ENCODE data around the gene ANKRD45.
"Not testable (repeated sequence)": the region's sequence is repeated elsewhere in the genome, so short reads cannot be mapped to it uniquely, and the experiment has no call there.

The ANKRD45 gene, protein sequence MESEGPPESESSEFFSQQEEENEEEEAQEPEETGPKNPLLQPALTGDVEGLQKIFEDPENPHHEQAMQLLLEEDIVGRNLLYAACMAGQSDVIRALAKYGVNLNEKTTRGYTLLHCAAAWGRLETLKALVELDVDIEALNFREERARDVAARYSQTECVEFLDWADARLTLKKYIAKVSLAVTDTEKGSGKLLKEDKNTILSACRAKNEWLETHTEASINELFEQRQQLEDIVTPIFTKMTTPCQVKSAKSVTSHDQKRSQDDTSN

DNA sequence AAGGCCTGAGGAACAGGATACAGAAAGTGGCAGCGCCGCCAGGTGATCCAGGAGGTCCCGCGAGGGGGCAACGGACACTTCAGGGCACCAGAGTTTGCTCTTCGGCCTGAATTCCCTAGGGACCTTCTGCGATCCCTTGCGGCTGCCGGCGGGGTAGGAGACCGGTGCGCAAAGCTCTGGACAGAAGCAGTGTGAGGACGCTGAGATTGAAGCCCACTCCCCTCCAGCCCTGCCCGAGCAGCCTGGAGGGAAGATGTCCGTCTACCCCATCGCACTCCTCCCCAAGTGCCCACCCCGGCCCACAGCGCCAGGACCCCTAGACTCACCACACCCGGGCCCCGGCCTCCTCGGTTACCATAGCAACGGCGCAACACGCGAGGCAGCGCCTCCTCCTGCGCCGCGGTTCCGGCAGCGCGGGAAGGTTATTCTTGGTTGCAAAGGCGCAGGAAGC lies at the start of gene ANKRD45:
ANKRD45 (minus strand) TSS at position 361 of the 451 bp plus-strand sequence. CDS start 10,433 bp downstream, outside the sequence.
- peaks cover 10% of the 10 kb centered on the region for H3K27me3 ChIP-seq (ENCODE audit: insufficient read depth, low read length)
- no peaks in the 10 kb centered on the region for H3K36me3 ChIP-seq (ENCODE audit: insufficient read depth, low read depth, low read length)
- H3K9me3 ChIP-seq (ENCODE audit: insufficient read depth, low read depth, low read length) = no peaks in the 10 kb centered on the region
- peaks cover 9% of the 10 kb centered on the region; the same call in 1 of the 2 replicates for H3K4me1 ChIP-seq (ENCODE audit: insufficient read depth, low read length)
- peak within 1 kb of the TSS; percentile 81 for H3K4me3 ChIP-seq (ENCODE audit: low read length)
- H3K9ac ChIP-seq (ENCODE audit: low read depth, low read length) = peak within 1 kb of the TSS; percentile 69
- H3K27ac ChIP-seq (ENCODE audit: low read length) = no peak within 1 kb of the TSS

DNA sequence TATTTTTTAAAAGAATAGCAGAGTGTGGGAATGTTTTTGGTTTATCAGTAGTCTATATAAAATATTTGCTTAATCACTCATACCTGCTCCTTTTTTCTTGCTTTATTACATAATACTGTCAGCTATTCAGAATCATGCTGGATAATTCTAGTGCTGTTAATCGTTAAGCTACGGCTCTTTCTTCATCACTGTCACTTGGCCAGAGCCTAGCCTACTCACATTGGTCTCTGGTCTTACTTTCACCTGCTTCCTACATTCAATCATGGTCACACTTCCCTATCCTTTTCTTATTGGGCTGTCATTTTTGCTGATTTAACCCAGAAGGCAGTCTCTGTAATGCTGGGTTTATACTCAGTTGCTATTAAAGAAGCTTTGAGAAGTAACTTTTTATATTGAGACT lies 47.6 kb upstream of the ANKRD45 start:
- Histone ChIP-seq H3K27me3 (ENCODE audit: insufficient read depth, low read length) (peaks cover 17% of the 10 kb centered on the region), H3K4me3 (ENCODE audit: low read length) (no peak overlapping the region), H3K36me3 (ENCODE audit: insufficient read depth, low read depth, low read length) (no peaks in the 10 kb centered on the region), H3K27ac (ENCODE audit: low read length) (no peak overlapping the region), H3K9ac (ENCODE audit: low read depth, low read length) (no peak overlapping the region), H3K9me3 (ENCODE audit: insufficient read depth, low read depth, low read length) (no peaks in the 10 kb centered on the region; the same call in 1 of the 2 replicates), H3K4me1 (ENCODE audit: insufficient read depth, low read length) (no peaks in the 10 kb centered on the region)

DNA sequence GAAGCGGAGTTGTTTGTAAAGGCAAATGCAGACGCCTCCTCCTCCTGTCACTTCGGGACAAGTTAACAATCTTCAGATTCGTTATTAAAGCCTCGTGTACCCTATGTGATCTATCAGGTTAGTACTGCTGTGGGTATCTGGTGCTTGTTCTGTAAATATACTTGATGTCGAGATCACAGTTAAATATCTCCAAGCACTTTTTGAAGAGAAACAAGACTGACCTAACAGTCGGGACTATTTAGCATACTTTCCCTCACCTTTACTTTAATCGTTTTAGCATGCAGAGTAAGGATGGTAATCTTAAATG lies 45.8 kb upstream of the ANKRD45 start:
- Histone ChIP-seq H3K4me3 (ENCODE audit: low read length) (peak overlapping the region; percentile 96), H3K27me3 (ENCODE audit: insufficient read depth, low read length) (peaks cover 35% of the 10 kb centered on the region), H3K9ac (ENCODE audit: low read depth, low read length) (peak overlapping the region; percentile 72), H3K4me1 (ENCODE audit: insufficient read depth, low read length) (no peaks in the 10 kb centered on the region), H3K36me3 (ENCODE audit: insufficient read depth, low read depth, low read length) (no peaks in the 10 kb centered on the region), H3K9me3 (ENCODE audit: insufficient read depth, low read depth, low read length) (no peaks in the 10 kb centered on the region), H3K27ac (ENCODE audit: low read length) (no peak overlapping the region)

DNA sequence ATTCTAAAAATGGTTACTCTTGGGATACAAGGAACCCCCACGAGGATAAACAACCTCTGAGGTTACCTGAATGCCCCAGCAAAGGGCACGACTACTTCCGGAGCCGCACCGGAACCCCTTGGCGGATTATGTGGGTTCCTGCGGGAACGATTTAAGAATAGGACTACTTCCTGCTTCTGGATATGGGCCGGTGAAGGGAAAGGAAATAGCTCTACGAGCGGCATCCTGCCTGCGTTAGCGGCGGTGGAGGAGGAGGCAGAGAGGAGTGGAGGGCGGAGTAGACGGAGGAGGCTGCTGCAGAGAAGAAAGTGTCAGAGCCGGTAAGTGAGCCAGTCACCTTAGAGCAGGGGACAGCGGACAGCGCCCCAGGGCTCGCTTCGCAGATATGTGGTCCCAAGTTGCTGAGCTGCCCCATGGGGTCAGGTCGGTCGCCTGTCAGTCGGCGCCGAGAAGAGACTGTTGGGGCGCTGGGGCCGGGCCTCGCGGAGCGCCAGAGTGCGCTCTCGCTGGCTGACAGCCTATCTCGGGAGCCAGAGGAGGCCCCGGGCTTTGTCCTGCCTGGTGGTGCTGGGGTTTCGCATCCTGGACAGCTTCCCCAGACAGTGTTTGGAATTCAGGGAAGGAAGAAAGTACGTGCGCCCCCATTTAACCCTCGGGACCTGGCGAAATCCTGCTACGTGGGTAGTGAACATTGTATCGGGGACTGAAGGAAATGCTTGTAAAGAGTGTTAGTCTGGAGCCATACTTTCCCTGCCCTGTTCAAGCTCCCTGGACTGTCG lies 45.3 kb upstream of the ANKRD45 start, which contains the start of gene KLHL20:
KLHL20 (plus strand) TSS at position 223 of the 779 bp plus-strand sequence. CDS start 1,063 bp downstream, outside the sequence.
- H3K36me3 ChIP-seq (ENCODE audit: insufficient read depth, low read depth, low read length) = no peaks in the 10 kb centered on the region
- H3K9me3 ChIP-seq (ENCODE audit: insufficient read depth, low read depth, low read length) = no peaks in the 10 kb centered on the region
- H3K4me3 ChIP-seq (ENCODE audit: low read length) = peak within 1 kb of the TSS; percentile 96
- no peak within 1 kb of the TSS for H3K27ac ChIP-seq (ENCODE audit: low read length)
- peak within 1 kb of the TSS; percentile 72 for H3K9ac ChIP-seq (ENCODE audit: low read depth, low read length)
- no peaks in the 10 kb centered on the region for H3K4me1 ChIP-seq (ENCODE audit: insufficient read depth, low read length)
- H3K27me3 ChIP-seq (ENCODE audit: insufficient read depth, low read length) = peaks cover 40% of the 10 kb centered on the region

DNA sequence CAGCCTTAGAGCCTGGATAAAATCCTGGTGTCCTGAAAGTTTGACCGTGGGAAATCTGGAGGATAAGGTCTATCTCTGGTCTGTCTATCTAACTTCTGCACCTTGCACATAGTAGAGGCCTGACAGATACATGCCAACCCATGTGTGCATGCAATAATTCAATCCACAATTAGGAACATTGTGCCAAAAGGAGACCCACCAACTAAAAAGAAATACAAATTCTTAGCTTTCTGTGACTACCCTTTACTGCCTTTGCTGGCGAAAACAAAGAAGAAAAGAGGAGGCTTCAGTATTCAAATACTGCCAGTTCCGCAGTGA lies 44.7 kb upstream of the ANKRD45 start:
- Histone ChIP-seq H3K9ac (ENCODE audit: low read depth, low read length) (no peak overlapping the region), H3K4me3 (ENCODE audit: low read length) (peak overlapping the region; percentile 96), H3K27ac (ENCODE audit: low read length) (no peak overlapping the region), H3K27me3 (ENCODE audit: insufficient read depth, low read length) (peaks cover 46% of the 10 kb centered on the region), H3K36me3 (ENCODE audit: insufficient read depth, low read depth, low read length) (no peaks in the 10 kb centered on the region), H3K9me3 (ENCODE audit: insufficient read depth, low read depth, low read length) (no peaks in the 10 kb centered on the region), H3K4me1 (ENCODE audit: insufficient read depth, low read length) (no peaks in the 10 kb centered on the region)

DNA sequence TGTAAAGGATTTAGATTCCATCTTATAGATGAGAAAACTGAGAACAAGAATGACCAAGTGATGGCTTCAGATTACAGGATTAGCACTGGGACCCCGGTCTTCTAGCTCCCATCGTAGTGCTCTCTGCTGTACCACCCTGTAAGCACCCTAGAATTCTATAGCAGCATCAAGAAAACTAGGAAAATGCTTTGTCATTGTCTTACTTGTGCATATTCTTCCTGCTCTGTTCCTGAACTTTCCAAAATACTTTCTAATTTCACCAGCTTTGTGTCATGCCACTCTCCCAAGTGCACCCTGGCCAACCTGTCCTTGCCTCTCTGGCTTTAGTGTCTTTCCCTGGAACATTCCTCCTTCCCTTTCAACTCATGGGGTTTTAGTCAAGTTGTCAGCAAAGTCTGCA lies 39.1 kb upstream of the ANKRD45 start:
- Histone ChIP-seq H3K4me1 (ENCODE audit: insufficient read depth, low read length) (no peaks in the 10 kb centered on the region), H3K36me3 (ENCODE audit: insufficient read depth, low read depth, low read length) (no peaks in the 10 kb centered on the region), H3K4me3 (ENCODE audit: low read length) (no peak overlapping the region), H3K27ac (ENCODE audit: low read length) (no peak overlapping the region), H3K9ac (ENCODE audit: low read depth, low read length) (no peak overlapping the region), H3K9me3 (ENCODE audit: insufficient read depth, low read depth, low read length) (no peaks in the 10 kb centered on the region), H3K27me3 (ENCODE audit: insufficient read depth, low read length) (peaks cover 60% of the 10 kb centered on the region)

DNA sequence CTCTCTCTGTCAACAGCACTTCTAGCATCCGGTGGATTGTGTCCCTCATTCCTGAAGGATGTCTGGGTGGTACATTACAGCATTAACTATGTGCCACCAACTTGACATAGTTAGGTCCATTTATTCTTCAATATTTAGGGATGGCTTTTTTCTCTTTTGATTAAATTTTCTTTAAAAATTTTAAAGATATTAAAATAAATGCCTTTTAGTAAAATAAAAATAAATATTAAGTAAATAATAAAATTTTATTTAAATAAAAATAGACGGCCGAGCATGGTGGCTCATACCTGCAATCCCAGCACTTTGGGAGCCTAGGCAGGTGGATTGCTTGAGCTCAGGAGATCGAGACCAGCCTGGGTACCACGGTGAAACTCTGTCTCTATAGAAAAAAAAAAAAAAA lies 35.5 kb upstream of the ANKRD45 start:
- no peaks in the 10 kb centered on the region for H3K9me3 ChIP-seq (ENCODE audit: insufficient read depth, low read depth, low read length)
- H3K4me1 ChIP-seq (ENCODE audit: insufficient read depth, low read length) = no peaks in the 10 kb centered on the region
- no peak overlapping the region for H3K9ac ChIP-seq (ENCODE audit: low read depth, low read length)
- H3K27ac ChIP-seq (ENCODE audit: low read length) = no peak overlapping the region
- no peak overlapping the region for H3K4me3 ChIP-seq (ENCODE audit: low read length)
- H3K36me3 ChIP-seq (ENCODE audit: insufficient read depth, low read depth, low read length) = no peaks in the 10 kb centered on the region
- peaks cover 23% of the 10 kb centered on the region for H3K27me3 ChIP-seq (ENCODE audit: insufficient read depth, low read length)

DNA sequence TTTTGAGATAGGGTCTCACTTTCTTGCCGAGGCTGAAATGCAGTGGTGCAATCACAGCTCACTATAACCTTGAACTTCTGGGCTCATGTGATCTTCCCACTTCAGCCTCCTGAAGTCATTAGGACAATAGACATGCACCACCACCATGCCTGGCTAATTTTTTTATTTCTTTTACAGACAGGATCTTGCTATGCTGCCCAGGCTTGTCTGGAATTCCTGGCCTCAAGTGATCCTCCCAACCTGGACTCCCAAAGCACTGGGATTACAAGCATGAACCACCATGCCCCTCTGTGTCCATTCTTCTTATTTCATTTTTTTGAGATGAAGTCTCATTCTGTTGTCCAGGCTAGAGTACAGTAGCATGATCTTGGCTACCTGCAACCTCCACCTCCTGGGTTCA lies 33.1 kb upstream of the ANKRD45 start:
- H3K4me3 ChIP-seq (ENCODE audit: low read length) = no peak overlapping the region
- no peaks in the 10 kb centered on the region for H3K36me3 ChIP-seq (ENCODE audit: insufficient read depth, low read depth, low read length)
- no peak overlapping the region for H3K9ac ChIP-seq (ENCODE audit: low read depth, low read length)
- H3K27me3 ChIP-seq (ENCODE audit: insufficient read depth, low read length) = no peaks in the 10 kb centered on the region; the same call in 1 of the 2 replicates
- no peaks in the 10 kb centered on the region for H3K9me3 ChIP-seq (ENCODE audit: insufficient read depth, low read depth, low read length)
- H3K4me1 ChIP-seq (ENCODE audit: insufficient read depth, low read length) = no peaks in the 10 kb centered on the region
- H3K27ac ChIP-seq (ENCODE audit: low read length) = no peak overlapping the region

DNA sequence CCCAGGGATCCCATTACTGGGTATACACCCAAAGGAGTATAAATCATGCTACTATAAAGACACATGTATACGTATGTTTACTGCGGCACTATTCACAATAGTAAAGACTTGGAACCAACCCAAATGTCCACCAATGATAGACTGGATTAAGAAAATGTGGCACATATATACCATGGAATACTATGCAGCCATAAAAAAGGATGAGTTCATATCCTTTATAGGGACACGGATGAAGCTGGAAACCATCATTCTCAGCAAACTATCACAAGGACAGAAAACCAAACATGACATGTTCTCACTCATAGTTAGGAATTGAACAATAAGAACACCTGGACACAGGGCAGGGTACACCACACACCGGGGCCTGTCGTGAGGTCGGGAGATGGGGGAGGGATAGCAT lies 31.6 kb upstream of the ANKRD45 start:
- not testable (repeated sequence) for H3K9ac ChIP-seq (ENCODE audit: low read depth, low read length); H3K4me3 ChIP-seq (ENCODE audit: low read length); H3K27me3 ChIP-seq (ENCODE audit: insufficient read depth, low read length); H3K4me1 ChIP-seq (ENCODE audit: insufficient read depth, low read length); H3K9me3 ChIP-seq (ENCODE audit: insufficient read depth, low read depth, low read length); H3K27ac ChIP-seq (ENCODE audit: low read length); H3K36me3 ChIP-seq (ENCODE audit: insufficient read depth, low read depth, low read length)

DNA sequence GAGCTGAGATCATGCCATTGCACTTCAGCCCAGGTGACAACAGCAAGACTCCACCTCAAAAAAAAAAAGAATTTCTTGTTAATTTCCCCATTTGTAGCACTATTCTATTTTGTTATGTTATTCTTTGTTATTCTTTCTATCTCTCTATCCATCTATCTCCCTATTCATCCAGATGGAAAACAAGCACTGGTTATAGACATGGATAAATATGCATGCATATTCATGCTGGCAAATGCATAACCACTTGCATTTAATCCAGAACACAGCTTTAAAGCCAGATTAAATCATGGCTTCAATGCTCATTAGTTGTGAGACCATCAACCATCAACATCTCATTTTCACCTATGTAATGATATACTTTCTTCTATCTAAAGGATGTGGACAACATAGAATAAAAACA lies 23.6 kb upstream of the ANKRD45 start:
- H3K4me3 ChIP-seq (ENCODE audit: low read length) = no peak overlapping the region
- no peaks in the 10 kb centered on the region; the same call in 1 of the 2 replicates for H3K4me1 ChIP-seq (ENCODE audit: insufficient read depth, low read length)
- no peaks in the 10 kb centered on the region for H3K9me3 ChIP-seq (ENCODE audit: insufficient read depth, low read depth, low read length)
- H3K27ac ChIP-seq (ENCODE audit: low read length) = no peak overlapping the region
- no peak overlapping the region for H3K9ac ChIP-seq (ENCODE audit: low read depth, low read length)
- no peaks in the 10 kb centered on the region for H3K36me3 ChIP-seq (ENCODE audit: insufficient read depth, low read depth, low read length)
- H3K27me3 ChIP-seq (ENCODE audit: insufficient read depth, low read length) = no peaks in the 10 kb centered on the region

DNA sequence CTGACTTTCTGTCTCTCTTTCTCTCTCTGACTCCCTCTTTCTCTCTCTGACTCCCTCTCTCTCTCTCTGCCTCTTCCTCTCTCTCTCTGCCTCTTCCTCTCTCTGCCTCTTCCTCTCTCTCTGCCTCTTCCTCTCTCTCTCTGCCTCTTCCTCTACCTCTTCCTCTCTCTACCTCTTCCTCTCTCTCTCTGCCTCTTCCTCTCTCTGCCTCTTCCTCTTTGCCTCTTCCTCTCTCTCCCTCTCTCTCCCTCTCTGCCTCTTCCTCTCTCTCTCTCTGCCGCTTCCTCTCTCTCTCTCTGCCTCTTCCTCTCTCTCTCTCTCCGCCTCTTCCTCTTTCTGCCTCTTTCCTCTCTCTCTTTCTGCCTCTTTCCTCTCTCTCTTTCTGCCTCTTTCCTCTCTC lies 18.6 kb upstream of the ANKRD45 start:
- Histone ChIP-seq H3K27me3 (ENCODE audit: insufficient read depth, low read length) (no peaks in the 10 kb centered on the region), H3K27ac (ENCODE audit: low read length) (no peak overlapping the region), H3K9ac (ENCODE audit: low read depth, low read length) (no peak overlapping the region), H3K9me3 (ENCODE audit: insufficient read depth, low read depth, low read length) (no peaks in the 10 kb centered on the region), H3K4me1 (ENCODE audit: insufficient read depth, low read length) (peaks cover 3% of the 10 kb centered on the region; the same call in 1 of the 2 replicates), H3K4me3 (ENCODE audit: low read length) (no peak overlapping the region; the same call in 1 of the 2 replicates), H3K36me3 (ENCODE audit: insufficient read depth, low read depth, low read length) (no peaks in the 10 kb centered on the region)

DNA sequence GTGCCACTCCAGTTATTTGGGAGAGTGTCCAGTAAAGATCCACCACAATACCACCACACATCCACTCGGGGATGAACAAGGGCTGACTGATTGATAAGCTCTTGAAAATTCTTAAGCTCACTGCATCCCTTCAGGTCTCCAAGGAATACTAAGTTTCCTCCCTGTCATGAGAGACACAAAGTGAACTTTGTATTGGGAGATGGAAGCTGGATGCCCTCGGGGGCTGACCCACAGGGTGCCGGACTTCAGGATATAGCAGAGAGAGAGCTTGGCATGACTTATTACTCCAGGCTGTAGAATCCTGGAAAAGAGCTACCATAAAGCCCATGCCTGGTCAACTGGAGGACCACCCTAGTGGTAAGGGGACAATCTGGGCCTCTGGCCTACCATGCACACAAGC lies 15.5 kb upstream of the ANKRD45 start:
- H3K4me1 ChIP-seq (ENCODE audit: insufficient read depth, low read length) = peaks cover 15% of the 10 kb centered on the region; the same call in 1 of the 2 replicates
- H3K27ac ChIP-seq (ENCODE audit: low read length); H3K9ac ChIP-seq (ENCODE audit: low read depth, low read length); H3K27me3 ChIP-seq (ENCODE audit: insufficient read depth, low read length); H3K9me3 ChIP-seq (ENCODE audit: insufficient read depth, low read depth, low read length); H3K36me3 ChIP-seq (ENCODE audit: insufficient read depth, low read depth, low read length); H3K4me3 ChIP-seq (ENCODE audit: low read length): not testable (repeated sequence)

Data from iPS-20b (cell line).